ENCODE data around the gene PHC2.

DNA sequence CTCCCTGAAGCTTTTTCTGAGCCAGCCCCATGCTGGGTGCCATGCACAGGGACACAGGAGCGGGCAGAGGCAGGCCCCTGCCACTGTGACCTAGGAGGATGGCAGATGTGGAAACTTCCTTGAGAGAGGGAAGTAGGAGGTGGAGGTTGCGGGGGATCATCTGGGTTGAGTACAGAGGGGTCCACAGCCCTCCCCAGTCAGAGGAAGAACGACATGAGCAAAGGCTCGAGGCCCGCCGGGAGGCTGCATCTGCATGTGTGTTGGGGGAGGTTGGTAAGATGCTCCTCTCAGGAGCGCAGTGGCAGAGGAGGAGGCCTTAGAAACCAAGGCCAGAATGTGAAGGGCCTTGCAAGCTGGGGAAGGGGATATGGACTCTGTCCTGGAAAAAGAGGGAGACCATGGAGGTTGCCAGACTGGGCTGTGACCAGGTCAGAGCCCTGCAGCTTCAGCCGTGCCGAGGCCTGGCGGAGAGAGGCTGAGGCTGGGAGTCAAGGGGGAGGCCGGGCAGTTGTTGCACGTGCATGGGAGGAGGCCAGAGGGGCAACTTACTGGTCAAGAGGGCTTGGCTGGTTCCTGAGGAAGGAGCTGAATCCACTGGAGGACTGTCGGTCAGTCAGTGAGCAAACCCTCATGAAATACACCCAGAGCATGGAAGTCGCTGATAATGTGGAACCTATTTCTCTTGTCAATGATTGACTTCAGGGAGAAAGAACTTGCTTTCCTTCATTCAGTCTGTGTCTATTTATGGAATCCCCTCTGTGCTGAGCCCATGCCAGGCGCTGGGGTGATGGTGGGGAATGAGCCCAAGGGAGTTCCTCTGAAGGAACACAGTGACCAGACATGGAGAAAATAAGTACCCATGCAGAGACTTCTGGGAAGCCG lies 141.7 kb downstream of the PHC2 start:
- TF ChIP-seq, protein P1, sequence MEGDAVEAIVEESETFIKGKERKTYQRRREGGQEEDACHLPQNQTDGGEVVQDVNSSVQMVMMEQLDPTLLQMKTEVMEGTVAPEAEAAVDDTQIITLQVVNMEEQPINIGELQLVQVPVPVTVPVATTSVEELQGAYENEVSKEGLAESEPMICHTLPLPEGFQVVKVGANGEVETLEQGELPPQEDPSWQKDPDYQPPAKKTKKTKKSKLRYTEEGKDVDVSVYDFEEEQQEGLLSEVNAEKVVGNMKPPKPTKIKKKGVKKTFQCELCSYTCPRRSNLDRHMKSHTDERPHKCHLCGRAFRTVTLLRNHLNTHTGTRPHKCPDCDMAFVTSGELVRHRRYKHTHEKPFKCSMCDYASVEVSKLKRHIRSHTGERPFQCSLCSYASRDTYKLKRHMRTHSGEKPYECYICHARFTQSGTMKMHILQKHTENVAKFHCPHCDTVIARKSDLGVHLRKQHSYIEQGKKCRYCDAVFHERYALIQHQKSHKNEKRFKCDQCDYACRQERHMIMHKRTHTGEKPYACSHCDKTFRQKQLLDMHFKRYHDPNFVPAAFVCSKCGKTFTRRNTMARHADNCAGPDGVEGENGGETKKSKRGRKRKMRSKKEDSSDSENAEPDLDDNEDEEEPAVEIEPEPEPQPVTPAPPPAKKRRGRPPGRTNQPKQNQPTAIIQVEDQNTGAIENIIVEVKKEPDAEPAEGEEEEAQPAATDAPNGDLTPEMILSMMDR (IDR thresholded peaks at IDR 0.05), result no peak
- TF ChIP-seq POLR2A (IDR thresholded peaks at IDR 0.05) (no peak), POLR2AphosphoS5 (IDR thresholded peaks at IDR 0.05) (no peak), EP300 (IDR thresholded peaks at IDR 0.05) (no peak)
